HCT116 (cell line): ENCODE data around the gene NR1I3.

Experiments used
- CEBPB ChIP-seq: IDR thresholded peaks from 2 replicates; pipeline ENCODE4 v1.6.1; 2012; ENCODE audit warnings: low read depth
- CTCF ChIP-seq, 3 experiments: fragments of 200-600 bp in 1 of 3; sonication (generic) in 1 of 3; IDR thresholded peaks in 2 of 3; conservative IDR thresholded peaks in 1 of 3; 2 replicates each; pipeline ENCODE4 v1.5.1; 2012 to 2017; ENCODE audit warnings: low read depth in 2 of 3, low read length in 2 of 3, antibody characterized with exemption in 1 of 3, borderline replicate concordance in 1 of 3, control low read depth in 1 of 3, mild to moderate bottlenecking in 1 of 3, mixed read lengths in 1 of 3, mixed run types in 1 of 3, moderate library complexity in 1 of 3; ENCODE audit not compliant: insufficient read depth in 1 of 3
- EZH2 ChIP-seq: fragments of 200-600 bp; sonication (generic); IDR thresholded peaks from 2 replicates; pipeline ENCODE4 v1.6.1; 2017; ENCODE audit warnings: antibody characterized with exemption, mixed run types
- JUND ChIP-seq: IDR thresholded peaks from 2 replicates; pipeline ENCODE4 v1.6.1; 2012
- POLR2A ChIP-seq: IDR thresholded peaks from 2 replicates; pipeline ENCODE4 v1.7.0; 2011; ENCODE audit warnings: borderline replicate concordance; ENCODE audit not compliant: insufficient read depth, insufficient read length; ENCODE audit errors: extremely low read depth
- SIN3A ChIP-seq: IDR thresholded peaks from 2 replicates; pipeline ENCODE4 v1.6.1; 2012; ENCODE audit warnings: low read depth
- TCF7L2 ChIP-seq: IDR thresholded peaks from 2 replicates; pipeline ENCODE4 v1.7.0; 2011; ENCODE audit warnings: borderline replicate concordance, inconsistent platforms; ENCODE audit not compliant: insufficient read depth, insufficient read length; ENCODE audit errors: extremely low read depth
- ZFX ChIP-seq: fragments of 450-650 bp; IDR thresholded peaks from 2 replicates; pipeline ENCODE4 v1.6.1; 2017
- TF ChIP-seq, protein P1 (sequence below): IDR thresholded peaks from 2 replicates; pipeline ENCODE4 v1.6.1; 2012; ENCODE audit warnings: low read depth
- TF ChIP-seq, protein P2 (sequence below): IDR thresholded peaks from 2 replicates; pipeline ENCODE4 v1.6.1; 2011; ENCODE audit warnings: mild to moderate bottlenecking, low read length, moderate library complexity; ENCODE audit not compliant: insufficient replicate concordance; ENCODE audit errors: extremely low read depth

DNA sequence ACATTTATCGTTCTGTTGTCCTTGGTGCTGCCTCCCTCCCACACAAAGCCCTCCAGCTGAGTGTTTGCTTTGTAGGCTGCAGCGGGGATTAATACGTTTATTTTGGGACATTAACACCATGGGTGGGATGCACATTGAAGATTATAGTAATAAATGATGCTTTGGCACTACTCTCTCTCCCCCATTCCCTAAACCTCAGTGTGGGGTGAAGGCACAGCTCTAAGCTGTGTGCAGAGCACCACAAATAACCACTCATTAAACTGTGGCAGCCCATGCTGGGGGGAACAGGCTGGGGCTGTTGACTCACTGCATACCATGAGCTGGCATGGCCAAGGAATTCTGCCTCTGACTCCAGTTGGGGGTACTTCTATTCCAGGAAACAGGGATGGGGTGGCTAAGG, 28.2 kb upstream of the NR1I3 start:
- TF ChIP-seq EZH2 (no peak), JUND (no peak), SIN3A (no peak), CTCF (IDR thresholded peaks at IDR 0.05 in 2 of 3, conservative IDR thresholded peaks at IDR 0.05 in 1 of 3; ENCODE audit: borderline replicate concordance in 1 of 3, insufficient read depth in 1 of 3, low read depth in 2 of 3, low read length in 2 of 3) (no peak), ZFX (no peak), POLR2A (no peak), TCF7L2 (no peak), CEBPB (no peak)
- TF ChIP-seq, protein P1, sequence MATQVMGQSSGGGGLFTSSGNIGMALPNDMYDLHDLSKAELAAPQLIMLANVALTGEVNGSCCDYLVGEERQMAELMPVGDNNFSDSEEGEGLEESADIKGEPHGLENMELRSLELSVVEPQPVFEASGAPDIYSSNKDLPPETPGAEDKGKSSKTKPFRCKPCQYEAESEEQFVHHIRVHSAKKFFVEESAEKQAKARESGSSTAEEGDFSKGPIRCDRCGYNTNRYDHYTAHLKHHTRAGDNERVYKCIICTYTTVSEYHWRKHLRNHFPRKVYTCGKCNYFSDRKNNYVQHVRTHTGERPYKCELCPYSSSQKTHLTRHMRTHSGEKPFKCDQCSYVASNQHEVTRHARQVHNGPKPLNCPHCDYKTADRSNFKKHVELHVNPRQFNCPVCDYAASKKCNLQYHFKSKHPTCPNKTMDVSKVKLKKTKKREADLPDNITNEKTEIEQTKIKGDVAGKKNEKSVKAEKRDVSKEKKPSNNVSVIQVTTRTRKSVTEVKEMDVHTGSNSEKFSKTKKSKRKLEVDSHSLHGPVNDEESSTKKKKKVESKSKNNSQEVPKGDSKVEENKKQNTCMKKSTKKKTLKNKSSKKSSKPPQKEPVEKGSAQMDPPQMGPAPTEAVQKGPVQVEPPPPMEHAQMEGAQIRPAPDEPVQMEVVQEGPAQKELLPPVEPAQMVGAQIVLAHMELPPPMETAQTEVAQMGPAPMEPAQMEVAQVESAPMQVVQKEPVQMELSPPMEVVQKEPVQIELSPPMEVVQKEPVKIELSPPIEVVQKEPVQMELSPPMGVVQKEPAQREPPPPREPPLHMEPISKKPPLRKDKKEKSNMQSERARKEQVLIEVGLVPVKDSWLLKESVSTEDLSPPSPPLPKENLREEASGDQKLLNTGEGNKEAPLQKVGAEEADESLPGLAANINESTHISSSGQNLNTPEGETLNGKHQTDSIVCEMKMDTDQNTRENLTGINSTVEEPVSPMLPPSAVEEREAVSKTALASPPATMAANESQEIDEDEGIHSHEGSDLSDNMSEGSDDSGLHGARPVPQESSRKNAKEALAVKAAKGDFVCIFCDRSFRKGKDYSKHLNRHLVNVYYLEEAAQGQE, result no peak
- TF ChIP-seq, protein P2, sequence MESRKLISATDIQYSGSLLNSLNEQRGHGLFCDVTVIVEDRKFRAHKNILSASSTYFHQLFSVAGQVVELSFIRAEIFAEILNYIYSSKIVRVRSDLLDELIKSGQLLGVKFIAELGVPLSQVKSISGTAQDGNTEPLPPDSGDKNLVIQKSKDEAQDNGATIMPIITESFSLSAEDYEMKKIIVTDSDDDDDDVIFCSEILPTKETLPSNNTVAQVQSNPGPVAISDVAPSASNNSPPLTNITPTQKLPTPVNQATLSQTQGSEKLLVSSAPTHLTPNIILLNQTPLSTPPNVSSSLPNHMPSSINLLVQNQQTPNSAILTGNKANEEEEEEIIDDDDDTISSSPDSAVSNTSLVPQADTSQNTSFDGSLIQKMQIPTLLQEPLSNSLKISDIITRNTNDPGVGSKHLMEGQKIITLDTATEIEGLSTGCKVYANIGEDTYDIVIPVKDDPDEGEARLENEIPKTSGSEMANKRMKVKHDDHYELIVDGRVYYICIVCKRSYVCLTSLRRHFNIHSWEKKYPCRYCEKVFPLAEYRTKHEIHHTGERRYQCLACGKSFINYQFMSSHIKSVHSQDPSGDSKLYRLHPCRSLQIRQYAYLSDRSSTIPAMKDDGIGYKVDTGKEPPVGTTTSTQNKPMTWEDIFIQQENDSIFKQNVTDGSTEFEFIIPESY, result no peak
